Activated naive CD4-positive, alpha-beta T cell treated with anti-CD3 and anti-CD28 coated beads, Interleukin-2, amount 10 ng/mL, durations not matched to agents 7 days and 5 days (primary cell): ENCODE data around the gene MBTD1.

ENCODE experiments used
- CTCF ChIA-PET: fragments of 350-600 bp; sonication (Branson Sonifier 250); formaldehyde crosslinking; loops from one replicate; lab custom pipeline; 2021; ENCODE audit warnings: antibody characterized with exemption; lab: Charles Lee
- DNase-seq: peaks from one replicate; pipeline ENCODE4 v3.0.0-alpha.2; 2020
- H3K27ac Mint-ChIP-seq: one replicate; pipeline ENCODE4 v1.8.0; 2021; ENCODE audit warnings: mild to moderate bottlenecking, moderate library complexity, mixed read lengths
- H3K27me3 Mint-ChIP-seq: one replicate; pipeline ENCODE4 v1.8.0; 2021; ENCODE audit warnings: mild to moderate bottlenecking, mixed read lengths
- H3K36me3 Mint-ChIP-seq: one replicate; pipeline ENCODE4 v1.8.0; 2021; ENCODE audit warnings: mixed read lengths
- H3K4me1 Mint-ChIP-seq: one replicate; pipeline ENCODE4 v1.8.0; 2021; ENCODE audit warnings: mixed read lengths
- H3K4me3 Mint-ChIP-seq: one replicate; pipeline ENCODE4 v1.8.0; 2021; ENCODE audit warnings: mild to moderate bottlenecking, moderate library complexity, mixed read lengths
- H3K9me3 Mint-ChIP-seq: one replicate; pipeline ENCODE4 v1.8.0; 2021; ENCODE audit warnings: mixed read lengths

The MBTD1 gene

DNA sequence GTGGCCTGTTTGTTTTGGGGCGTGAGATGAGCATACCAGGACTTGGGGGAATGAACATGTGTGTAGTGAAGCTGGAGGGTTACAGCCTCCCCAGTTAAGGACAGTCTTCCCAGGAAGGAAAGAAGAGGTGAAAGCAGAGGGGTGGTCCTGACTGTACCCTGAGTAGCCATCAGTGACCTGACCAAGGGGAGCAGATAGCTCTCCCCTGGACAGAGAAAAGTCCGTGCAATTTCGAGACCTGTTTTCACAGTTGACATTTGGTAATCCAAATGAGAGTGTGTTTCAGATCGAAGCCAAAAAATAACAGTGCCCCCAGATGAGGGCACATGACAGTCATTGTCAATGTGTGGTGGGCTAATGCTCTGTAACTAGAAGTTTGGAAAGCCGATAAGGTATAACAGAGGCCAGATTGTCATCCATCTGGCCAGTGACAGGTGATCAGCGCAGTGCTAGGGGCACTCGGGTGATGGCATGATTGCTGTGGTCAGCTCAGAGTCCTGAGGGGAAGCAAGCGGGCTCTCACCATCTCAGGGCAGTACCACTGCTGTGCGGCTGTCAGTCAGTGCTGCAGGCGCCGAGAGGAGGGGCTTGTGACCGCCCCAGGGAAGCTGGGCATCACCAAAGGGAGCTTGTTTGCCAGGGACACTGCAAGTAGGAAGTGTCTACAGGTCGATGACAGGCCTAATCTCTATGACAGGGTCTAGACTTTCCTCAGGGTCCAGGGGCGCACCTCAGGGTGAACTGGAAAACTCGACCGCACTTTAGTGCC is 94.8 kb downstream of the MBTD1 start:
- CTCF ChIA-PET: interaction anchor here (0.6 to 1.4 kb wide), 3 partner anchors 10 to 205 kb away, joined by 3 to 4 read pairs (median 4); partner anchors contain the start of gene NME1
- Mint-ChIP-seq H3K4me1 (peaks cover 35% of the 10 kb centered on the region), H3K27me3 (peaks cover 4% of the 10 kb centered on the region), H3K36me3 (peaks cover 43% of the 10 kb centered on the region), H3K4me3 (peak overlapping the region; percentile 96), H3K27ac (peak overlapping the region; percentile 97), H3K9me3 (no peaks in the 10 kb centered on the region)
- no peak for DNase-seq

GRCh38 chr17:51161541-51161940 is 98.3 kb downstream of the MBTD1 start:
- CTCF ChIA-PET: interaction anchor here (1.0 to 1.6 kb wide), 3 partner anchors 8 to 388 kb away, joined by 3 to 5 read pairs (median 3); partner anchors contain the start of gene NME1
- Mint-ChIP-seq H3K27me3 (peaks cover 4% of the 10 kb centered on the region), H3K27ac (no peak overlapping the region), H3K4me1 (peaks cover 19% of the 10 kb centered on the region), H3K9me3 (no peaks in the 10 kb centered on the region), H3K4me3 (no peak overlapping the region), H3K36me3 (peaks cover 39% of the 10 kb centered on the region)
- DNase-seq: no peak

DNA sequence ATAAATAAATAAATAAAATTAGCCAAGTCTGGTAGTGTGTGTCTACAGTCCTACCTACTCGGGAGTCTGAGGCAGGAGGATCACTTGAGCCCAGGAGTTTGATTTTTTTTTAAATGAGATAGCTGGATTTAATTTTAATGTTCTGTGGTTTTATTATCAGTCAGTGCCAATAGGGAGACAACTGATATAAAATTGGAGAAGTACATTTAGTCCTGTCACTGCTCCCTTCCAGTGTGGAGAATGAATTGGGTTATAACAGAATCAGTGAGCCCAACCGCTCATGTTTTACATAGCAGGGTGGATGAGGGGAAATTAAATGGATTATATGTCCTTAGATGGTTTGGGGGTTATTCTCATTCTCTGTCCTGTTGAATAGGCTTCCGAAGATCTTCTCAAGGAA is 100.2 kb downstream of the MBTD1 start:
- no peak for DNase-seq
- peaks cover 14% of the 10 kb centered on the region for H3K4me1 Mint-ChIP-seq
- H3K27me3 Mint-ChIP-seq: no peaks in the 10 kb centered on the region
- H3K4me3 Mint-ChIP-seq: no peak overlapping the region
- H3K36me3 Mint-ChIP-seq: peaks cover 40% of the 10 kb centered on the region
- CTCF ChIA-PET: no interaction called here
- H3K9me3 Mint-ChIP-seq: no peaks in the 10 kb centered on the region
- H3K27ac Mint-ChIP-seq: no peak overlapping the region

- CTCF ChIA-PET: interaction anchor here (0.7 to 2.0 kb wide), 4 partner anchors 10 to 303 kb away, joined by 3 to 6 read pairs (median 4); no protein-coding TSS in a partner anchor
Observed at GRCh38 chr17:51155416-51155815, 104.4 kb downstream of the MBTD1 start.

DNA sequence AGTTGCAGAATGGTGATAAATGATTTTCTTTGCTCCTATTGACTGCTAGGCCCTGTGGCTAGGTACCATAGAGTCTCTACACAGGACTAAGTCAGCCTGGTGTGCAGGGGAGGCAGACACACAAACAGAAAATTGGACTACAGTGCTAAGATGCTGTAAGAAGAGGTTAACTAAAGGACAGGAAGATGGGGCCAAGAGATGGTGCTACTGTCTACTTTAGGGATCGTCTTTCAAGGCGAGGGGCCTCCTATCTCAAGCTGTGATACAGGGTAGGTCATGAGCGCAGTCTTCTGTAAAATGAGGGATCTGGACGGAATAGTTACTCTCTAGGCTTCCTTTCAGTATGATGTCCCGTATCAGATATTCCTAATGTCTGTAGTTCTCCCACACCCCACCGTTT is 105.7 kb downstream of the MBTD1 start:
- Mint-ChIP-seq H3K27me3 (no peaks in the 10 kb centered on the region), H3K4me1 (peaks cover 10% of the 10 kb centered on the region), H3K36me3 (peaks cover 18% of the 10 kb centered on the region), H3K27ac (no peak overlapping the region), H3K9me3 (no peaks in the 10 kb centered on the region), H3K4me3 (no peak overlapping the region)
- CTCF ChIA-PET: interaction anchor here (1.0 to 3.9 kb wide), 4 partner anchors 15 to 371 kb away, joined by 3 to 82 read pairs (median 4); partner anchors contain the start of gene SPAG9
- DNase-seq: no peak

More at GRCh38 chr17:51155416-51155815, 104.4 kb downstream of the MBTD1 start:
- peaks cover 24% of the 10 kb centered on the region for H3K36me3 Mint-ChIP-seq
- H3K27ac Mint-ChIP-seq: no peak overlapping the region
- H3K4me1 Mint-ChIP-seq: peaks cover 10% of the 10 kb centered on the region
- H3K4me3 Mint-ChIP-seq: peak overlapping the region; percentile 13
- DNase-seq: no peak
- H3K27me3 Mint-ChIP-seq: no peaks in the 10 kb centered on the region
- no peaks in the 10 kb centered on the region for H3K9me3 Mint-ChIP-seq

DNA sequence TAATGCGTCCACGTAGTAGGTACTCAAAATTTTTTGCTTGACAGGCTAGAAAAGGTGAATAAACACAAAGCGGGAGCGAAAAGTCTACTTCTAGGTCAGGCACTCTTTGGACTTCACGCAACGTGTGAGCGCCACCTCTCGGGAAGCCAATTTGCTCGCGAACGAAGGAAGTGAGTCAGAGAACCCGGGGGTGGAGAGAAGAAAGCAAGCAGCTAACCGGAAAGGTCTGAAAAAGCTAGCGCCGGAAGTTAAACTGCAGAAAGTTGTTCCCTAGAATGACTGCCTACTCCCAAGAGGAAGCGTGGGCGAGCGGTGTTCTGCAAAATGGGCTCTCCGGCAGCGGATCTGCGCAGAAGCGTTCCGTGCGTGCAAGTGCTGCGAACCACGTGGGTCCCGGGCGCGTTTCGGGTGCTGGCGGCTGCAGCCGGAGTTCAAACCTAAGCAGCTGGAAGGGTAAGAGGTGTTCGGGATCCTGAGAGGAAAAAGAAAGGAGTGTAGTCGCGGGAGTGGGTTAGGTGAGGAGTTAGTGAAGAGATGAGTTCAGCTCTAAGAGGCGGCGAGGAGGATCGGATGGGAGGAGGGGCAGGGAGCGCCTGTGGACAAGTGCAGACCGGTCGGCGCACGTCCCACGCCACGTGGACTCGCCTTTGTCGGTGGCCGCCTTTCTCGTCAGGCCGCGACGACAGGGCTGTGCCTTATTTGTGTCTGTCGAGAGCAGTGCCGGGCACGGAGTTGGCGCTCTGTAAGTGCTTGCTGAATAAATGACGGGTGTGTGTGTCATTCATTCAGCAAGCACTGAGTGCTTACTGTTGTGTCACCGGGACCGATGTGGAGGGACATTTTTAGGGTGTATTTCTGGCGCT is 106.4 kb downstream of the MBTD1 start, which contains the start of gene NME1:
TSS of gene NME1 (plus strand) at position 350 of the 863 bp plus-strand sequence. CDS start 2,096 bp downstream, outside the sequence.
- H3K9me3 Mint-ChIP-seq: no peaks in the 10 kb centered on the region
- no peak within 1 kb of the TSS for H3K4me3 Mint-ChIP-seq
- CTCF ChIA-PET: interaction anchor here (0.6 to 3.9 kb wide), 26 partner anchors 9 to 371 kb away, joined by 3 to 82 read pairs (median 4); partner anchors contain the start of gene SPAG9
- peaks cover 17% of the 10 kb centered on the region for H3K36me3 Mint-ChIP-seq
- H3K27ac Mint-ChIP-seq: no peak within 1 kb of the TSS
- H3K27me3 Mint-ChIP-seq: no peaks in the 10 kb centered on the region
- peaks cover 6% of the 10 kb centered on the region for H3K4me1 Mint-ChIP-seq
- DNase-seq: peak; percentile 97

GRCh38 chr17:51152766-51153209 is 107.1 kb downstream of the MBTD1 start:
- DNase-seq: no peak
- Mint-ChIP-seq H3K4me3 (no peak overlapping the region), H3K4me1 (peaks cover 6% of the 10 kb centered on the region), H3K9me3 (no peaks in the 10 kb centered on the region), H3K27me3 (no peaks in the 10 kb centered on the region), H3K36me3 (peaks cover 15% of the 10 kb centered on the region), H3K27ac (no peak overlapping the region)
- CTCF ChIA-PET: interaction anchor here (0.6 to 3.9 kb wide), 22 partner anchors 9 to 370 kb away, joined by 3 to 82 read pairs (median 5); partner anchors contain the start of gene SPAG9

GRCh38 chr17:51150932-51151331 is 108.9 kb downstream of the MBTD1 start:
- peaks cover 6% of the 10 kb centered on the region for H3K36me3 Mint-ChIP-seq
- no peak for DNase-seq
- H3K4me3 Mint-ChIP-seq: no peak overlapping the region
- no peaks in the 10 kb centered on the region for H3K9me3 Mint-ChIP-seq
- H3K4me1 Mint-ChIP-seq: peaks cover 4% of the 10 kb centered on the region
- no peak overlapping the region for H3K27ac Mint-ChIP-seq
- peaks cover 3% of the 10 kb centered on the region for H3K27me3 Mint-ChIP-seq
- CTCF ChIA-PET: interaction anchor here (0.6 to 3.9 kb wide), 2 partner anchors 148 to 337 kb away, joined by 5 to 82 read pairs; no protein-coding TSS in a partner anchor

GRCh38 chr17:51149163-51149562 is 110.7 kb downstream of the MBTD1 start:
- Mint-ChIP-seq H3K36me3 (no peaks in the 10 kb centered on the region), H3K27ac (no peak overlapping the region), H3K4me3 (no peak overlapping the region), H3K9me3 (no peaks in the 10 kb centered on the region), H3K27me3 (peaks cover 3% of the 10 kb centered on the region), H3K4me1 (no peaks in the 10 kb centered on the region)
- DNase-seq: no peak
- CTCF ChIA-PET: no interaction called here

DNA sequence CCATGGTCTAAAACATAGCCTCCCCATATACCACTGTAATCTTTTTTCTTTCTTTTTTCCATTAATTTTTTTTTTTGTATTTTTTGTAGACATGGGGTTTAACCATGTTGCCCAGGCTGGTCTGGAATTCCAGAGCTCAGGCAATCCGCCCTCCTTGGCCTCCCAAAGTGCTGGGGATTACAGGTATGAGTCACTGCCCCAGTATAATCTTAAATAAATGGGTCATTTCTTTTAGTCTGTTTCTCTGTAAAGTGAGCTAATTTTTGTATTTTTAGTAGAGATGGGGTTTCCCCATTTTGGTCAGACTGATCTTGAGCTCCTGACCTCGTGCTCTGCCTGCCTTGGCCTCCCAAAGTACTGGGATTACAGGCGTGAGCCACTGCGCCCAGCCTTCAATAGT is 112.2 kb downstream of the MBTD1 start:
- Mint-ChIP-seq H3K9me3 (no peaks in the 10 kb centered on the region), H3K36me3 (no peaks in the 10 kb centered on the region), H3K4me3 (no peak overlapping the region), H3K27ac (no peak overlapping the region), H3K27me3 (peaks cover 3% of the 10 kb centered on the region), H3K4me1 (no peaks in the 10 kb centered on the region)
- CTCF ChIA-PET: interaction anchor here (0.7 to 1.4 kb wide), 2 partner anchors 64 to 147 kb away, joined by 3 to 6 read pairs; no protein-coding TSS in a partner anchor
- DNase-seq: no peak

DNA sequence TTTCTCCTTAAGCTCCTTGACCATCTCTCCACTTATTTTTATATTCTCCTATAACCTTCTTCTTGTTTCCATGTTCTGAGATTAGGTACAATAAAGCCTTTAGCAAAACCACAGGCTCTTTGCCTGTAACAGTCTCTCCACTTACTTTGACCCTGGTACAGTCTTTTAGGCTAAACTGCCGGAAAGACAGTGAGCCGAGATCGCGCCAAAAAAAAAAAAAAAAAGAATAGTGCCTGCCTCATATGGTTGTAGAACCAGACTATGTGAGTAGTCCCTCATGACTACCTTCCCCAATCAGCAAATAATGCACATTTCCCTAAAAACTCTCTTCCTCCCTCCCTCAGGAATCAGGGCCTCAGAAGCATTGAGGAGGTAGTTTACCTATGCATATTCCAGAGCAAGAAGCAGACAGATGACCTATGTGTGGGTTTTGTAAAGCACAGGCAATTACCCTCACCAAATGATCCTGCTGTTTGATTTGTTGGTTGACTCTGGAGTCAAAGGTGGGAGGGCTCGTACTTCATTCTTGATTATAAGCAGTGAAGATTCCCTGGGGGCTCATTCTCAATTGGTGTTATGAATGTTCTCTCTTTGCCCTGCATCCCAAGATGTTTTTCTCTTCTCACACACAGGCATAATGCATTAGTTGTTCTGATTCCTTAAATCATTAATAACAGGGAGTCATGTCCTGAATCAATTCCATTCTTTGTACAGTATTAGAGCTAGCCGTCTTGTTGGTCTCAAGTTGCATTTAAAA is 115.4 kb downstream of the MBTD1 start:
- Mint-ChIP-seq H3K27ac (no peak overlapping the region), H3K4me1 (no peaks in the 10 kb centered on the region)
- CTCF ChIA-PET: no interaction called here

GRCh38 chr17:51142597-51142996 is 117.3 kb downstream of the MBTD1 start:
- CTCF ChIA-PET: interaction anchor here (0.6 to 1.3 kb wide), 2 partner anchors 11 to 186 kb away, joined by 3 to 4 read pairs; partner anchors contain the start of gene NME1
- H3K4me1 Mint-ChIP-seq: no peaks in the 10 kb centered on the region
- no peak overlapping the region for H3K27ac Mint-ChIP-seq
- H3K27me3 Mint-ChIP-seq: peaks cover 7% of the 10 kb centered on the region
- H3K9me3 Mint-ChIP-seq: no peaks in the 10 kb centered on the region
- H3K4me3 Mint-ChIP-seq: no peak overlapping the region
- H3K36me3 Mint-ChIP-seq: no peaks in the 10 kb centered on the region
- no peak for DNase-seq

More for the DNA sequence above, 115.4 kb downstream of the MBTD1 start:
- Mint-ChIP-seq H3K36me3 (no peaks in the 10 kb centered on the region), H3K4me3 (no peak overlapping the region), H3K27me3 (peaks cover 3% of the 10 kb centered on the region), H3K9me3 (no peaks in the 10 kb centered on the region)
- no peak for DNase-seq

GRCh38 chr17:51135956-51136355 is 123.9 kb downstream of the MBTD1 start:
- H3K27me3 Mint-ChIP-seq: peaks cover 14% of the 10 kb centered on the region
- H3K4me3 Mint-ChIP-seq: no peak overlapping the region
- peaks cover 7% of the 10 kb centered on the region for H3K4me1 Mint-ChIP-seq
- no peak for DNase-seq
- H3K27ac Mint-ChIP-seq: no peak overlapping the region
- no peaks in the 10 kb centered on the region for H3K36me3 Mint-ChIP-seq
- H3K9me3 Mint-ChIP-seq: peaks cover 2% of the 10 kb centered on the region
- CTCF ChIA-PET: interaction anchor here (0.6 kb wide), 1 partner anchor 280 kb away, joined by 3 read pairs; no protein-coding TSS in a partner anchor
